Karpas-422 (cell line): Measurements from ENCODE around the gene ABCG4. TPM values are rescaled to one million over a fixed set of nuclear protein-coding genes. Genes with fewer than 3 reads are reported as not detected.

ENCODE experiments used
- DNase-seq: peaks from one replicate; pipeline ENCODE4 v3.0.0-alpha.2; 2015
- H2AFZ ChIP-seq: fragments of 200-600 bp; sonication (generic); 2 replicates; pipeline ENCODE4 v1.6.1; 2014; ENCODE audit warnings: antibody characterized with exemption, low read length, mixed read lengths
- H3K27ac ChIP-seq: fragments of 200-600 bp; sonication (generic); 2 replicates; pipeline ENCODE4 v1.5.1; 2014; ENCODE audit warnings: mild to moderate bottlenecking, low read length, moderate library complexity
- H3K27me3 ChIP-seq: fragments of 200-600 bp; sonication (generic); 2 replicates; pipeline ENCODE4 v1.6.1; 2014; ENCODE audit warnings: low read length, mixed read lengths
- H3K36me3 ChIP-seq: fragments of 200-600 bp; sonication (generic); 2 replicates; pipeline ENCODE4 v1.6.1; 2014; ENCODE audit warnings: low read length, mixed read lengths; ENCODE audit not compliant: insufficient read depth
- H3K4me1 ChIP-seq: fragments of 200-600 bp; sonication (generic); 2 replicates; pipeline ENCODE4 v1.6.1; 2014; ENCODE audit warnings: mild to moderate bottlenecking, low read length, mixed read lengths
- H3K4me2 ChIP-seq: fragments of 200-600 bp; sonication (generic); 2 replicates; pipeline ENCODE4 v1.6.1; 2014; ENCODE audit warnings: low read length, low read depth, mild to moderate bottlenecking; ENCODE audit not compliant: poor library complexity, severe bottlenecking
- H3K4me3 ChIP-seq: fragments of 200-600 bp; sonication (generic); 2 replicates; pipeline ENCODE4 v1.5.1; 2014; ENCODE audit warnings: mild to moderate bottlenecking, antibody characterized with exemption, low read length, mixed read lengths
- H3K79me2 ChIP-seq: fragments of 200-600 bp; sonication (generic); 2 replicates; pipeline ENCODE4 v1.6.1; 2014; ENCODE audit warnings: mild to moderate bottlenecking, low read length, mixed read lengths
- H3K9ac ChIP-seq: fragments of 200-600 bp; sonication (generic); 2 replicates; pipeline ENCODE4 v1.6.0; 2014; ENCODE audit warnings: low read length
- H3K9me2 ChIP-seq: fragments of 200-600 bp; sonication (generic), shearing (Covaris generic); replicated peaks from 2 replicates; pipeline ENCODE4 v1.6.0; 2014; ENCODE audit warnings: mild to moderate bottlenecking, low read length, moderate library complexity; ENCODE audit not compliant: insufficient read depth
- H3K9me3 ChIP-seq: fragments of 300-700, 200-600 bp; sonication (generic); 2 replicates; pipeline ENCODE4 v1.6.1; 2014; ENCODE audit warnings: low read length, mixed read lengths
- H4K20me1 ChIP-seq: fragments of 200-600 bp; sonication (generic); 2 replicates; pipeline ENCODE4 v1.6.1; 2014; ENCODE audit warnings: mild to moderate bottlenecking, antibody characterized with exemption, low read length, low read depth; ENCODE audit not compliant: insufficient read depth
- total RNA-seq: library from RNA; depleted of rRNA; stranded (reverse); fragments of >200 nt; shearing (Covaris generic); gene quantifications from 2 replicates; pipeline ENCODE4 v1.2.3, GENCODE V29; 2014; ENCODE audit warnings: low replicate concordance

Gene ABCG4
- total RNA-seq, 1 experiment from 2014 or later = not detected

GRCh38 chr11:119112314-119113020, 36.4 kb upstream of the ABCG4 start:
- Histone ChIP-seq H3K4me2 (no peak overlapping the region), H3K36me3 (peaks cover 3% of the 10 kb centered on the region; the same call in 1 of the 2 replicates), H3K4me1 (peaks cover 30% of the 10 kb centered on the region)

GRCh38 chr11:119113716-119114115, 35.1 kb upstream of the ABCG4 start:
- H3K9me2 ChIP-seq = no peaks in the 10 kb centered on the region
- no peaks in the 10 kb centered on the region for H4K20me1 ChIP-seq
- no peaks in the 10 kb centered on the region for H3K27me3 ChIP-seq
- H3K9ac ChIP-seq = no peak overlapping the region
- H3K27ac ChIP-seq = no peak overlapping the region
- H3K79me2 ChIP-seq = peaks cover 16% of the 10 kb centered on the region
- DNase-seq = peak; percentile 2
- H3K4me3 ChIP-seq = no peak overlapping the region
- peaks cover 26% of the 10 kb centered on the region for H3K4me1 ChIP-seq
- H3K36me3 ChIP-seq = peaks cover 10% of the 10 kb centered on the region; the same call in 1 of the 2 replicates
- H3K4me2 ChIP-seq = no peak overlapping the region
- no peaks in the 10 kb centered on the region for H3K9me3 ChIP-seq
- no peak overlapping the region for H2AFZ ChIP-seq

More at GRCh38 chr11:119112314-119113020, 36.4 kb upstream of the ABCG4 start:
- no peaks in the 10 kb centered on the region for H4K20me1 ChIP-seq
- no peak for DNase-seq
- H3K27ac ChIP-seq = no peak overlapping the region
- H3K9me2 ChIP-seq = no peaks in the 10 kb centered on the region
- H3K9ac ChIP-seq = no peak overlapping the region
- no peak overlapping the region for H2AFZ ChIP-seq
- H3K79me2 ChIP-seq = peaks cover 28% of the 10 kb centered on the region
- no peaks in the 10 kb centered on the region for H3K9me3 ChIP-seq
- no peak overlapping the region for H3K4me3 ChIP-seq
- no peaks in the 10 kb centered on the region for H3K27me3 ChIP-seq

- no peaks in the 10 kb centered on the region for H4K20me1 ChIP-seq
- no peaks in the 10 kb centered on the region for H3K9me3 ChIP-seq
- peak; percentile 35 for DNase-seq
- peaks cover 10% of the 10 kb centered on the region; the same call in 1 of the 2 replicates for H3K36me3 ChIP-seq
- no peak overlapping the region for H2AFZ ChIP-seq
- H3K4me3 ChIP-seq = no peak overlapping the region
- H3K27ac ChIP-seq = no peak overlapping the region
- no peak overlapping the region for H3K9ac ChIP-seq
- no peaks in the 10 kb centered on the region for H3K27me3 ChIP-seq
- peaks cover 10% of the 10 kb centered on the region for H3K79me2 ChIP-seq
- peaks cover 19% of the 10 kb centered on the region for H3K4me1 ChIP-seq
- H3K9me2 ChIP-seq = no peaks in the 10 kb centered on the region
- H3K4me2 ChIP-seq = no peak overlapping the region
Observed at GRCh38 chr11:119114351-119114750, 34.5 kb upstream of the ABCG4 start.

GRCh38 chr11:119115484-119116234, 33.2 kb upstream of the ABCG4 start:
- Histone ChIP-seq H3K9me3 (no peaks in the 10 kb centered on the region), H3K9ac (no peak overlapping the region), H3K27ac (no peak overlapping the region), H3K27me3 (no peaks in the 10 kb centered on the region), H3K79me2 (no peaks in the 10 kb centered on the region), H3K36me3 (peaks cover 10% of the 10 kb centered on the region; the same call in 1 of the 2 replicates), H2AFZ (no peak overlapping the region), H3K9me2 (no peaks in the 10 kb centered on the region), H3K4me3 (no peak overlapping the region), H4K20me1 (no peaks in the 10 kb centered on the region), H3K4me1 (peaks cover 12% of the 10 kb centered on the region), H3K4me2 (no peak overlapping the region)
- DNase-seq = peak; percentile 29

GRCh38 chr11:119116235-119116594, 32.6 kb upstream of the ABCG4 start:
- peaks cover 10% of the 10 kb centered on the region; the same call in 1 of the 2 replicates for H3K36me3 ChIP-seq
- no peaks in the 10 kb centered on the region for H3K27me3 ChIP-seq
- no peaks in the 10 kb centered on the region for H3K9me3 ChIP-seq
- no peaks in the 10 kb centered on the region for H3K9me2 ChIP-seq
- H4K20me1 ChIP-seq = no peaks in the 10 kb centered on the region
- no peak overlapping the region for H2AFZ ChIP-seq
- H3K27ac ChIP-seq = no peak overlapping the region
- no peaks in the 10 kb centered on the region for H3K79me2 ChIP-seq
- peak; percentile 23 for DNase-seq
- H3K4me3 ChIP-seq = no peak overlapping the region
- H3K4me2 ChIP-seq = no peak overlapping the region
- H3K4me1 ChIP-seq = peaks cover 10% of the 10 kb centered on the region
- no peak overlapping the region for H3K9ac ChIP-seq

GRCh38 chr11:119116601-119117000, 32.3 kb upstream of the ABCG4 start:
- H3K4me3 ChIP-seq = no peak overlapping the region
- no peaks in the 10 kb centered on the region for H3K27me3 ChIP-seq
- no peaks in the 10 kb centered on the region for H4K20me1 ChIP-seq
- H3K4me2 ChIP-seq = no peak overlapping the region
- peaks cover 10% of the 10 kb centered on the region; the same call in 1 of the 2 replicates for H3K36me3 ChIP-seq
- no peak for DNase-seq
- H3K4me1 ChIP-seq = peaks cover 10% of the 10 kb centered on the region
- H3K27ac ChIP-seq = no peak overlapping the region
- H3K9me2 ChIP-seq = no peaks in the 10 kb centered on the region
- no peak overlapping the region for H3K9ac ChIP-seq
- no peaks in the 10 kb centered on the region for H3K9me3 ChIP-seq
- peaks cover 1% of the 10 kb centered on the region; the same call in 1 of the 2 replicates for H3K79me2 ChIP-seq
- no peak overlapping the region for H2AFZ ChIP-seq

GRCh38 chr11:119117004-119117706, 31.7 kb upstream of the ABCG4 start:
- no peak for DNase-seq
- H3K9me3 ChIP-seq = no peaks in the 10 kb centered on the region
- no peak overlapping the region for H3K4me3 ChIP-seq
- no peak overlapping the region for H3K4me2 ChIP-seq
- H2AFZ ChIP-seq = no peak overlapping the region
- peaks cover 10% of the 10 kb centered on the region; the same call in 1 of the 2 replicates for H3K36me3 ChIP-seq
- H3K27ac ChIP-seq = no peak overlapping the region
- no peaks in the 10 kb centered on the region for H3K27me3 ChIP-seq
- no peaks in the 10 kb centered on the region for H3K9me2 ChIP-seq
- H4K20me1 ChIP-seq = 0 out of 2 replicates have a peak, but pooled peaks cover 2% of the 10 kb centered on the region
- peaks cover 10% of the 10 kb centered on the region for H3K4me1 ChIP-seq
- peaks cover 7% of the 10 kb centered on the region for H3K79me2 ChIP-seq
- no peak overlapping the region for H3K9ac ChIP-seq

GRCh38 chr11:119118227-119118626, 30.6 kb upstream of the ABCG4 start:
- H3K36me3 ChIP-seq = peaks cover 10% of the 10 kb centered on the region; the same call in 1 of the 2 replicates
- H4K20me1 ChIP-seq = 0 out of 2 replicates have a peak, but pooled peaks cover 7% of the 10 kb centered on the region
- peaks cover 16% of the 10 kb centered on the region for H3K79me2 ChIP-seq
- no peaks in the 10 kb centered on the region for H3K27me3 ChIP-seq
- DNase-seq = no peak
- H3K9ac ChIP-seq = no peak overlapping the region
- H2AFZ ChIP-seq = no peak overlapping the region
- no peak overlapping the region for H3K27ac ChIP-seq
- H3K9me2 ChIP-seq = no peaks in the 10 kb centered on the region
- H3K9me3 ChIP-seq = no peaks in the 10 kb centered on the region
- peaks cover 16% of the 10 kb centered on the region for H3K4me1 ChIP-seq
- H3K4me3 ChIP-seq = no peak overlapping the region
- H3K4me2 ChIP-seq = no peak overlapping the region
